ENCODE measurements around the gene EIF4ENIF1.

The EIF4ENIF1 gene

GRCh38 chr22:31394326-31394725 lies 95.3 kb downstream of the EIF4ENIF1 start:
- H3K9me3 ChIP-seq (replicated peaks; ENCODE audit: insufficient read depth, low read length): no peaks in the 10 kb centered on the region
- no peak overlapping the region for H3K27ac ChIP-seq (ENCODE audit: low read length)
- H3F3A ChIP-seq (ENCODE audit: insufficient read depth, low read length): no peaks in the 10 kb centered on the region
- no peak overlapping the region for H3K9ac ChIP-seq (ENCODE audit: low read length)
- no peaks in the 10 kb centered on the region for H4K20me1 ChIP-seq (ENCODE audit: insufficient read depth, low read length)
- DNase-seq: no peak
- H3K4me3 ChIP-seq (ENCODE audit: low read length): no peak overlapping the region
- H3K79me2 ChIP-seq (ENCODE audit: low read length): no peaks in the 10 kb centered on the region; the same call in 1 of the 2 replicates
- H3K9me2 ChIP-seq (replicated peaks; ENCODE audit: insufficient read depth, low read length): no peaks in the 10 kb centered on the region
- no peak overlapping the region for H3K4me2 ChIP-seq (ENCODE audit: low read depth, low read length)
- H3K4me1 ChIP-seq (ENCODE audit: low read length): no peaks in the 10 kb centered on the region
- no peak for TF ChIP-seq EZH2 (optimal IDR thresholded peaks at IDR 0.05; ENCODE audit: low read depth, low read length)
- no peak overlapping the region for H2AFZ ChIP-seq (ENCODE audit: low read length)
- H3K36me3 ChIP-seq (replicated peaks; ENCODE audit: insufficient read depth, low read length): no peaks in the 10 kb centered on the region
- no peaks in the 10 kb centered on the region for H3K27me3 ChIP-seq (replicated peaks; ENCODE audit: insufficient read depth, low read length)

- no peak for TF ChIP-seq CTCF (IDR thresholded peaks at IDR 0.05; ENCODE audit: low read length)
- H3K9me3 ChIP-seq (replicated peaks; ENCODE audit: insufficient read depth, low read length): no peaks in the 10 kb centered on the region
- H2AFZ ChIP-seq (ENCODE audit: low read length): no peak overlapping the region
- H3K36me3 ChIP-seq (replicated peaks; ENCODE audit: insufficient read depth, low read length): no peaks in the 10 kb centered on the region
- no peak overlapping the region for H3K4me2 ChIP-seq (ENCODE audit: low read depth, low read length)
- H3K27me3 ChIP-seq (replicated peaks; ENCODE audit: insufficient read depth, low read length): no peaks in the 10 kb centered on the region
- no peaks in the 10 kb centered on the region for H3K9me2 ChIP-seq (replicated peaks; ENCODE audit: insufficient read depth, low read length)
- no peak overlapping the region for H3K9ac ChIP-seq (ENCODE audit: low read length)
- DNase-seq: no peak
- H3K27ac ChIP-seq (ENCODE audit: low read length): no peak overlapping the region
- H4K20me1 ChIP-seq (ENCODE audit: insufficient read depth, low read length): no peaks in the 10 kb centered on the region
- no peaks in the 10 kb centered on the region for H3F3A ChIP-seq (ENCODE audit: insufficient read depth, low read length)
- no peak overlapping the region for H3K4me3 ChIP-seq (ENCODE audit: low read length)
- H3K4me1 ChIP-seq (ENCODE audit: low read length): no peaks in the 10 kb centered on the region
- H3K79me2 ChIP-seq (ENCODE audit: low read length): no peaks in the 10 kb centered on the region
These were observed 95.7 kb downstream of the EIF4ENIF1 start for GRCh38 chr22:31393893-31394292.
